ENCODE measurements around the gene CHCHD6. TPM values are rescaled to one million over a fixed set of nuclear protein-coding genes. Genes with fewer than 3 reads are reported as not detected.

CHCHD6 gene
- total RNA-seq, 3 donors from 2014 or later = 5.9 to 9.8 (median 6.5) TPM

- Histone ChIP-seq H3K36me3 (ENCODE audit: low read depth) (no peaks in the 10 kb centered on the region), H3K4me3 (no peak overlapping the region), H3K4me1 (ENCODE audit: low read depth) (no peaks in the 10 kb centered on the region), H3K9me3 (no peaks in the 10 kb centered on the region)
- DNase-seq = no peak
- no peak for TF ChIP-seq CTCF (IDR thresholded peaks at IDR 0.05)
- ATAC-seq = no peak
- intact Hi-C loops (cut with DNase I, micrococcal nuclease) = no loop called here
Measured at GRCh38 chr3:126850370-126851085, 146.5 kb downstream of the CHCHD6 start.

GRCh38 chr3:126851382-126851781 lies 147.3 kb downstream of the CHCHD6 start:
- no peaks in the 10 kb centered on the region for H3K9me3 ChIP-seq
- DNase-seq (no peak), ATAC-seq (no peak)
- no peak overlapping the region for H3K4me3 ChIP-seq
- H3K4me1 ChIP-seq (ENCODE audit: low read depth) = no peaks in the 10 kb centered on the region
- intact Hi-C loops (cut with DNase I, micrococcal nuclease) = no loop called here
- H3K36me3 ChIP-seq (ENCODE audit: low read depth) = no peaks in the 10 kb centered on the region
- no peak for TF ChIP-seq CTCF (IDR thresholded peaks at IDR 0.05)

GRCh38 chr3:126851934-126852333 lies 147.9 kb downstream of the CHCHD6 start:
- no peak for TF ChIP-seq CTCF (IDR thresholded peaks at IDR 0.05)
- no peaks in the 10 kb centered on the region for H3K36me3 ChIP-seq (ENCODE audit: low read depth)
- H3K4me1 ChIP-seq (ENCODE audit: low read depth) = no peaks in the 10 kb centered on the region
- intact Hi-C loops (cut with DNase I, micrococcal nuclease) = no loop called here
- ATAC-seq = no peak
- H3K4me3 ChIP-seq = no peak overlapping the region
- no peaks in the 10 kb centered on the region for H3K9me3 ChIP-seq
- DNase-seq = no peak

GRCh38 chr3:126852511-126852910 lies 148.5 kb downstream of the CHCHD6 start:
- DNase-seq (no peak), ATAC-seq (no peak)
- H3K9me3 ChIP-seq = no peaks in the 10 kb centered on the region
- intact Hi-C loops (cut with DNase I, micrococcal nuclease) = no loop called here
- H3K4me1 ChIP-seq (ENCODE audit: low read depth) = no peaks in the 10 kb centered on the region
- no peak for TF ChIP-seq CTCF (IDR thresholded peaks at IDR 0.05)
- H3K4me3 ChIP-seq = no peak overlapping the region
- H3K36me3 ChIP-seq (ENCODE audit: low read depth) = no peaks in the 10 kb centered on the region

GRCh38 chr3:126854666-126855065 lies 150.6 kb downstream of the CHCHD6 start:
- DNase-seq (no peak), ATAC-seq (no peak)
- Histone ChIP-seq H3K36me3 (ENCODE audit: low read depth) (no peaks in the 10 kb centered on the region), H3K9me3 (no peaks in the 10 kb centered on the region), H3K4me1 (ENCODE audit: low read depth) (no peaks in the 10 kb centered on the region), H3K4me3 (no peak overlapping the region)
- intact Hi-C loops (cut with DNase I, micrococcal nuclease) = no loop called here
- no peak for TF ChIP-seq CTCF (IDR thresholded peaks at IDR 0.05)

- Histone ChIP-seq H3K9me3 (no peaks in the 10 kb centered on the region), H3K4me3 (no peak overlapping the region), H3K4me1 (ENCODE audit: low read depth) (no peaks in the 10 kb centered on the region), H3K36me3 (ENCODE audit: low read depth) (no peaks in the 10 kb centered on the region)
- intact Hi-C loops (cut with DNase I, micrococcal nuclease) = no loop called here
- TF ChIP-seq CTCF (IDR thresholded peaks at IDR 0.05) = no peak
- DNase-seq = no peak
- ATAC-seq = no peak
Measured at GRCh38 chr3:126855374-126855773, 151.3 kb downstream of the CHCHD6 start.
